Gastroesophageal sphincter (tissue), 4 donors: Measurements from ENCODE around the gene ANKUB1. TPM values are rescaled to one million over a fixed set of nuclear protein-coding genes. Genes with fewer than 3 reads are reported as not detected.

Experiments
- ATAC-seq: fragments of 150-250 bp; one replicate; pipeline ENCODE4 v1.9.1; 2016; ENCODE audit warnings: mild to moderate bottlenecking, moderate library complexity
- H3K27ac ChIP-seq, 4 donors: fragments of 200-600 bp; sonication (generic) in 3 of 4; 1 replicate in 3 of 4; 2 replicates in 1 of 4; pipeline ENCODE4 v1.5.1; 2016 to 2019
- H3K27me3 ChIP-seq: fragments of 200-600 bp; sonication (generic); one replicate; pipeline ENCODE4 v1.5.1; 2019
- H3K36me3 ChIP-seq, 2 donors: fragments of 200-600 bp; sonication (generic); one replicate each; pipeline ENCODE4 v1.5.1; 2019; ENCODE audit warnings: control low read depth in 1 of 2
- H3K4me1 ChIP-seq, 3 donors: fragments of 200-600 bp; sonication (generic); 1 replicate in 2 of 3; 2 replicates in 1 of 3; pipeline ENCODE4 v1.5.1; 2016 to 2019; ENCODE audit warnings: control low read depth in 2 of 3
- H3K4me3 ChIP-seq, 2 donors: fragments of 200-600 bp; sonication (generic); one replicate each; pipeline ENCODE4 v1.5.1; 2019; ENCODE audit warnings: mild to moderate bottlenecking in 1 of 2, moderate library complexity in 1 of 2
- H3K9me3 ChIP-seq, 3 donors: fragments of 200-600 bp; sonication (generic); one replicate each; pipeline ENCODE4 v1.5.1; 2017 to 2019; ENCODE audit warnings: control low read depth in 2 of 3
- CTCF ChIP-seq, 4 experiments: fragments of 200-600 bp in 2 of 4; fragments of 450-650 bp in 2 of 4; sonication (generic) in 1 of 4; IDR thresholded peaks; one replicate each; pipeline ENCODE4 v1.5.1; 2017 to 2019; ENCODE audit warnings: antibody characterized with exemption in 4 of 4, mild to moderate bottlenecking in 2 of 4, moderate library complexity in 2 of 4
- EP300 ChIP-seq: sonication (generic); formaldehyde crosslinking; IDR thresholded peaks from one replicate; pipeline ENCODE4 v1.6.1; 2017; ENCODE audit warnings: antibody characterized with exemption, mild to moderate bottlenecking
- POLR2A ChIP-seq, 2 donors: fragments of 450-650 bp; IDR thresholded peaks; one replicate each; pipeline ENCODE4 v1.6.1; 2017; ENCODE audit warnings: antibody characterized with exemption in 2 of 2, mild to moderate bottlenecking in 2 of 2, moderate library complexity in 1 of 2
- POLR2AphosphoS5 ChIP-seq: sonication (generic); formaldehyde crosslinking; IDR thresholded peaks from one replicate; pipeline ENCODE4 v1.6.1; 2017; ENCODE audit warnings: antibody characterized with exemption
- WGBS, 2 donors: methylation state at CpG; one replicate each; pipeline ENCODE4 v1.1.5; 2018; ENCODE audit warnings: low coverage in 1 of 2; 5-methylcytosine and 5-hydroxymethylcytosine counted together
- small RNA-seq, 4 donors: library from RNA; depleted of rRNA; stranded (forward); fragments of <200 nt; gene quantifications; one replicate each; pipeline ENCODE3, GENCODE V24; 2016
- total RNA-seq, 4 donors: library from RNA; depleted of rRNA; stranded (reverse); fragments of >200 nt; gene quantifications; one replicate each; pipeline ENCODE4 v1.1.0, GENCODE V29; 2016

The ANKUB1 gene
- total RNA-seq, 4 donors from 2014 or later: not detected

- no peak for TF ChIP-seq POLR2AphosphoS5
- TF ChIP-seq EP300: no peak
- no peak for TF ChIP-seq CTCF (IDR thresholded peaks at IDR 0.05)
- no peak for TF ChIP-seq POLR2A (IDR thresholded peaks at IDR 0.05)
- WGBS, 2 donors: 94 to 100% methylated on average over 2 to 4 of the region's 38 CpGs
- ATAC-seq: no peak
- Histone ChIP-seq H3K4me3 (no peak overlapping the region), H3K27ac (no peak overlapping the region), H3K4me1 (peaks cover 0 to 8% (median 0%) of the 10 kb centered on the region in 3 donors), H3K36me3 (no peaks in the 10 kb centered on the region), H3K27me3 (no peaks in the 10 kb centered on the region), H3K9me3 (no peaks in the 10 kb centered on the region)
Observed at GRCh38 chr3:149713730-149714654, 78.4 kb downstream of the ANKUB1 start.

Small RNA genes lying within 50 kb of the gene (small RNA-seq; reads per million reads assigned to genes)
- 0 reads per million in 4 donors for gene RNU6-507P

Other genes starting within 250 kb of the ANKUB1 start
- 100 to 1,000 TPM; 239 to 482 (median 321) TPM for gene WWTR1, start 134.5 kb downstream of the ANKUB1 start, total RNA-seq
- 10 to 100 TPM; 20.7 to 39.5 (median 31.9) TPM for gene COMMD2, start 40.1 kb downstream of the ANKUB1 start, total RNA-seq
- 100 to 1,000 TPM in 1 of 4 donors, 10 to 100 TPM in 3; 62.3 to 106 (median 91.1) TPM for gene RNF13, start 20.7 kb upstream of the ANKUB1 start, total RNA-seq
- gene PFN2, start 178.3 kb upstream of the ANKUB1 start, total RNA-seq: 10 to 100 TPM; 43.5 to 80.6 (median 54.6) TPM